HFF-Myc (cell line): ENCODE results near the gene CFAP97.
A peak's percentile ranks its signal among the peaks of the same experiment; 100 is the strongest.

ENCODE experiments used
- DNase-seq: peaks from one replicate; pipeline ENCODE4 v3.0.0-alpha.2; 2011; ENCODE audit warnings: low read depth; ENCODE audit errors: extremely low read depth
- H3K4me3 ChIP-seq: replicated peaks from 2 replicates; pipeline ENCODE4 v1.5.1; 2011; ENCODE audit warnings: low read depth, mild to moderate bottlenecking, control low read depth, low read length
- TF ChIP-seq, protein P1 (sequence below): IDR thresholded peaks from 2 replicates; pipeline ENCODE4 v1.5.1; 2012; ENCODE audit warnings: mild to moderate bottlenecking, low read depth, low read length, control low read depth; ENCODE audit errors: missing control alignments

The CFAP97 gene

GRCh38 chr4:185217408-185217975 lies 13.7 kb upstream of the CFAP97 start:
- no peak overlapping the region for H3K4me3 ChIP-seq
- TF ChIP-seq, protein P1, sequence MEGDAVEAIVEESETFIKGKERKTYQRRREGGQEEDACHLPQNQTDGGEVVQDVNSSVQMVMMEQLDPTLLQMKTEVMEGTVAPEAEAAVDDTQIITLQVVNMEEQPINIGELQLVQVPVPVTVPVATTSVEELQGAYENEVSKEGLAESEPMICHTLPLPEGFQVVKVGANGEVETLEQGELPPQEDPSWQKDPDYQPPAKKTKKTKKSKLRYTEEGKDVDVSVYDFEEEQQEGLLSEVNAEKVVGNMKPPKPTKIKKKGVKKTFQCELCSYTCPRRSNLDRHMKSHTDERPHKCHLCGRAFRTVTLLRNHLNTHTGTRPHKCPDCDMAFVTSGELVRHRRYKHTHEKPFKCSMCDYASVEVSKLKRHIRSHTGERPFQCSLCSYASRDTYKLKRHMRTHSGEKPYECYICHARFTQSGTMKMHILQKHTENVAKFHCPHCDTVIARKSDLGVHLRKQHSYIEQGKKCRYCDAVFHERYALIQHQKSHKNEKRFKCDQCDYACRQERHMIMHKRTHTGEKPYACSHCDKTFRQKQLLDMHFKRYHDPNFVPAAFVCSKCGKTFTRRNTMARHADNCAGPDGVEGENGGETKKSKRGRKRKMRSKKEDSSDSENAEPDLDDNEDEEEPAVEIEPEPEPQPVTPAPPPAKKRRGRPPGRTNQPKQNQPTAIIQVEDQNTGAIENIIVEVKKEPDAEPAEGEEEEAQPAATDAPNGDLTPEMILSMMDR = no peak
- no peak for DNase-seq

GRCh38 chr4:185215261-185215660 lies 11.5 kb upstream of the CFAP97 start:
- TF ChIP-seq, protein P1 = no peak
- H3K4me3 ChIP-seq = no peak overlapping the region
- no peak for DNase-seq

DNA sequence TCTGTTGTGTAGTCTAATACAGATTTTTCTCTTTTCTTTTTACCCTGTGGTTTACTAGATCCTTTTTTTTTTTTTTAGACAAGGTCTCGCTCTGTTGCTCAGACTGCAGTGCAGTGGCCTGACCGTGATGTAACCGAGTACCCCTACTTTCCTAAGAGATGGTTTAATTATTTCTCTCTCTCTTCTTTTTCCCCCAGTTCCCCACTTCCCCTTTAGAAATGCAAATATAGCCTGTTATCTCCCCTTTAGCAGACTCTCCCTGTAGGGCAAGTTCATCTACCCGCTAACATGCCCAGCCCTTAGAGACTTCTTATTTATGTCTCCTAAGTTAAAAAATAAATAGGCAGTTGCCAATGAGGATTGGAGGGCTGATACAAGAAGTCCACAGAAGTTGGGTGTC lies 10.1 kb upstream of the CFAP97 start:
- TF ChIP-seq, protein P1 = no peak
- H3K4me3 ChIP-seq = no peak overlapping the region

GRCh38 chr4:185212581-185212980 lies 8.8 kb upstream of the CFAP97 start:
- TF ChIP-seq, protein P1 = no peak
- DNase-seq = no peak
- H3K4me3 ChIP-seq = no peak overlapping the region

More for the DNA sequence above, 10.1 kb upstream of the CFAP97 start:
- DNase-seq = no peak

DNA sequence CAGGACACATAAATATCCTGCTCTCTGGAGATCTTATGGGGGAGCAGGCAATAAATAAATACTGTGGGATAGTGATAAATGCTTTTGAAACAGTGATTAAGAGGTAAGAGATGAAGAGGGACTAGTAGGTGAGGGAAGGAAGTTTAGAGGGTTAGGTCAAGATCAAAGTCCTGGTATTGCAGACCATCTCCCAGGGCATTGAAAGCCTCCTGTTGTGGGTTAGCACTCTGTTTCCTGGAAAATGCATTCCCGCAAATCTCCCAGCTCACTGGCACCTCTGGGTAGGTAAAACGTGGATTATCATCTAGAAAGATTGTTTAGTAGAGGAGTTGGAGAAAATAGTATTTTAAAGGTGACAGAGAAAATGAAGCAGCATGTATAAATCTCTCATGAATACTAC lies 7.8 kb upstream of the CFAP97 start:
- TF ChIP-seq, protein P1 = no peak
- DNase-seq = no peak
- H3K4me3 ChIP-seq = peak overlapping the region; percentile 73

DNA sequence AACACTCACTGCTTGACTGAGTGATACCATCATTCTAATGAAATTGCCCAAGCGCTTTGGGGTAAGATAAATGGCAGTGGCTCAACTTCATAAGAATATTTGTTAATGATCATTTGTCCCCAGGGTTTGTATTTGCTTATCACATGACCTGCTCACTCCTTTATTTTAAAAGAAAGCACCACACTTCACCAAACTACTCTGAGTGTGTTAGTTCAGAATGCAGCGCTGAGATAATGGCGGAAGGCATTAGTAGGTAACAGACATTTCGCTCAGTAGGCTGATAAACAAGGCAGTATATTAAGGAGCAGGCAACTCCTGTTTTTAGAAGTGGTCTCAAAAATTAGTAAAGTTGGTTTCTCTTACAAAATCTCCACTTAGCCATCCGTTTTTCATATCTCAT lies 7.2 kb upstream of the CFAP97 start:
- TF ChIP-seq, protein P1 = no peak
- DNase-seq = no peak
- peak overlapping the region; percentile 73 for H3K4me3 ChIP-seq
